Measurements from ENCODE around the gene ARHGEF16.
A peak's percentile ranks its signal among the peaks of the same experiment; 100 is the strongest.

Gene ARHGEF16

GRCh38 chr1:3422638-3423037 lies 31.8 kb upstream of the ARHGEF16 start:
- DNase-seq (ENCODE audit: low spot score), result no peak

- no peak for DNase-seq (ENCODE audit: low spot score)
These were observed 31.1 kb upstream of the ARHGEF16 start for GRCh38 chr1:3423245-3423829.

GRCh38 chr1:3423896-3424611 lies 30.4 kb upstream of the ARHGEF16 start:
- no peak for DNase-seq (ENCODE audit: low spot score)

- DNase-seq (ENCODE audit: low spot score), result no peak
These were observed 28.8 kb upstream of the ARHGEF16 start for GRCh38 chr1:3425486-3426215.

- DNase-seq (ENCODE audit: low spot score), result no peak
These were observed 27.4 kb upstream of the ARHGEF16 start for GRCh38 chr1:3426956-3427535.

- no peak for DNase-seq (ENCODE audit: low spot score)
These were observed 26.5 kb upstream of the ARHGEF16 start for GRCh38 chr1:3427711-3428704.

GRCh38 chr1:3428899-3429298 lies 25.6 kb upstream of the ARHGEF16 start:
- no peak for DNase-seq (ENCODE audit: low spot score)

- DNase-seq (ENCODE audit: low spot score), result no peak
These were observed 25.1 kb upstream of the ARHGEF16 start for GRCh38 chr1:3429320-3429719.

- DNase-seq (ENCODE audit: low spot score), result no peak
These were observed 24.7 kb upstream of the ARHGEF16 start for GRCh38 chr1:3429766-3430165.

- DNase-seq (ENCODE audit: low spot score), result no peak
These were observed 24.1 kb upstream of the ARHGEF16 start for GRCh38 chr1:3430406-3430805.

- no peak for DNase-seq (ENCODE audit: low spot score)
These were observed 23.6 kb upstream of the ARHGEF16 start for GRCh38 chr1:3430820-3431219.

GRCh38 chr1:3431266-3431665 lies 23.2 kb upstream of the ARHGEF16 start:
- no peak for DNase-seq (ENCODE audit: low spot score)

- no peak for DNase-seq (ENCODE audit: low spot score)
These were observed 22.8 kb upstream of the ARHGEF16 start for GRCh38 chr1:3431686-3432085.

GRCh38 chr1:3432306-3432705 lies 22.2 kb upstream of the ARHGEF16 start:
- DNase-seq (ENCODE audit: low spot score), result peak; percentile 20

GRCh38 chr1:3433076-3433475 lies 21.4 kb upstream of the ARHGEF16 start:
- no peak for DNase-seq (ENCODE audit: low spot score)

GRCh38 chr1:3433596-3434320 lies 20.7 kb upstream of the ARHGEF16 start:
- no peak for DNase-seq (ENCODE audit: low spot score)

GRCh38 chr1:3434406-3435110 lies 19.9 kb upstream of the ARHGEF16 start:
- DNase-seq (ENCODE audit: low spot score), result no peak

- no peak for DNase-seq (ENCODE audit: low spot score)
These were observed 18.8 kb upstream of the ARHGEF16 start for GRCh38 chr1:3435666-3436065.

- DNase-seq (ENCODE audit: low spot score), result no peak
These were observed 18.0 kb upstream of the ARHGEF16 start for GRCh38 chr1:3436451-3436850.

- DNase-seq (ENCODE audit: low spot score), result no peak
These were observed 17.6 kb upstream of the ARHGEF16 start for GRCh38 chr1:3436901-3437300.

Data from AG08395 (cell line).